PFSK-1 (cell line): ENCODE data around the gene CDCA7.

Experiments used
- FOXP2 ChIP-seq: optimal IDR thresholded peaks from 2 replicates; pipeline ENCODE3; 2011; ENCODE audit warnings: borderline replicate concordance, control low read depth, inconsistent platforms; ENCODE audit not compliant: insufficient read depth; ENCODE audit errors: extremely low read length, extremely low read depth
- POLR2AphosphoS5 ChIP-seq: IDR thresholded peaks from 2 replicates; pipeline ENCODE4 v1.6.1; 2012; ENCODE audit warnings: low read depth, mild to moderate bottlenecking, control low read depth, low read length, moderate library complexity
- SIN3A ChIP-seq: IDR thresholded peaks from 2 replicates; pipeline ENCODE4 v1.6.1; 2012; ENCODE audit warnings: mild to moderate bottlenecking, low read length, moderate library complexity, borderline replicate concordance; ENCODE audit not compliant: insufficient read depth
- TAF1 ChIP-seq: IDR thresholded peaks from 2 replicates; pipeline ENCODE4 v1.6.1; 2012; ENCODE audit warnings: low read length, control low read depth, borderline replicate concordance; ENCODE audit not compliant: insufficient read depth
- TF ChIP-seq, protein P1 (sequence below), 2 experiments: IDR thresholded peaks; 2 replicates each; pipeline versions ENCODE4 v1.6.1 to v1.8.0; 2011 to 2012; ENCODE audit warnings: low read depth in 2 of 2, low read length in 2 of 2, control low read depth in 1 of 2, inconsistent platforms in 1 of 2, mild to moderate bottlenecking in 1 of 2, moderate library complexity in 1 of 2; ENCODE audit not compliant: insufficient read depth in 1 of 2

DNA sequence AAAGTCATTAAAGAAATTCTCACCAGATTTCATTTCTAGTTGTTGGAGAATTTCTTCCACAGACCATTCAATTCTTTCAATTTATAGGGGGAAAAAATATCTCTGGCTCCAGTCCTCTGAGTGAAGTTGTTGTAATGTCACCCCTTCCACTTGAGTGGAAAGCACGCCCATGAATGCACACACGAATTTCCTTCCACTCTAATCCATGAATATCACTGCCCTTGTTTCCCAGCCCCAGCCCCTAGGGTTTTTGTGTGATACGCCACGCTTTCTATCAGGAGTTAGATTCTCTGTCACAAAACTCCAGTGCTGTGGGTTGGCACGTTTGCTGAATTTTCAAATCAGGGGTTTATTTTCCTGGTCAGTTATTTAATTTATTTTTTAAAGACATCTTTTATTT, 38.1 kb downstream of the CDCA7 start:
- TF ChIP-seq, protein P1, sequence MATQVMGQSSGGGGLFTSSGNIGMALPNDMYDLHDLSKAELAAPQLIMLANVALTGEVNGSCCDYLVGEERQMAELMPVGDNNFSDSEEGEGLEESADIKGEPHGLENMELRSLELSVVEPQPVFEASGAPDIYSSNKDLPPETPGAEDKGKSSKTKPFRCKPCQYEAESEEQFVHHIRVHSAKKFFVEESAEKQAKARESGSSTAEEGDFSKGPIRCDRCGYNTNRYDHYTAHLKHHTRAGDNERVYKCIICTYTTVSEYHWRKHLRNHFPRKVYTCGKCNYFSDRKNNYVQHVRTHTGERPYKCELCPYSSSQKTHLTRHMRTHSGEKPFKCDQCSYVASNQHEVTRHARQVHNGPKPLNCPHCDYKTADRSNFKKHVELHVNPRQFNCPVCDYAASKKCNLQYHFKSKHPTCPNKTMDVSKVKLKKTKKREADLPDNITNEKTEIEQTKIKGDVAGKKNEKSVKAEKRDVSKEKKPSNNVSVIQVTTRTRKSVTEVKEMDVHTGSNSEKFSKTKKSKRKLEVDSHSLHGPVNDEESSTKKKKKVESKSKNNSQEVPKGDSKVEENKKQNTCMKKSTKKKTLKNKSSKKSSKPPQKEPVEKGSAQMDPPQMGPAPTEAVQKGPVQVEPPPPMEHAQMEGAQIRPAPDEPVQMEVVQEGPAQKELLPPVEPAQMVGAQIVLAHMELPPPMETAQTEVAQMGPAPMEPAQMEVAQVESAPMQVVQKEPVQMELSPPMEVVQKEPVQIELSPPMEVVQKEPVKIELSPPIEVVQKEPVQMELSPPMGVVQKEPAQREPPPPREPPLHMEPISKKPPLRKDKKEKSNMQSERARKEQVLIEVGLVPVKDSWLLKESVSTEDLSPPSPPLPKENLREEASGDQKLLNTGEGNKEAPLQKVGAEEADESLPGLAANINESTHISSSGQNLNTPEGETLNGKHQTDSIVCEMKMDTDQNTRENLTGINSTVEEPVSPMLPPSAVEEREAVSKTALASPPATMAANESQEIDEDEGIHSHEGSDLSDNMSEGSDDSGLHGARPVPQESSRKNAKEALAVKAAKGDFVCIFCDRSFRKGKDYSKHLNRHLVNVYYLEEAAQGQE (IDR thresholded peaks at IDR 0.05; ENCODE audit: insufficient read depth in 1 of 2, low read depth in 2 of 2, low read length in 2 of 2): no peak
- TF ChIP-seq TAF1 (no peak), POLR2AphosphoS5 (no peak), SIN3A (no peak), FOXP2 (no peak)
